ENCODE data around the gene FBN2.

DNA sequence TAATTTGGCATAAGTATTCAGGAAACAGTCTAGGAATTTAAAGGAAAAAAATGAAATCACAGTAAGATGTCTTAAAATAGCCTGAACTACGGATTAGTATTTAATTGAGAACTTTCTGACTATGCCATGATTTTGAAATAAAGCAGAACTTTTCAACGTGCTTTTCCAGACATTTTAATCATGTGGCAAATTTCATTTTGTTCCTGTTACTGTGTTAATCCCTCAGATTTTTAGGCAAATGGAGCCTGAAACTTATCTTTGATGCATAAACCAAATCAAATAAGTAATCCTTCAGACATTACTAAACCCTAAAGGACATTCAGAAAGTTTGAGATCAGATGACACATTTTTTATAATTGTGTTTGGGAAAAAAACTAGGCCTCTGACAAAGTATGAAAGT lies 75.7 kb downstream of the FBN2 start:
- no peak for TF ChIP-seq CTCF (IDR thresholded peaks at IDR 0.05)
- no peak for TF ChIP-seq POLR2A (IDR thresholded peaks at IDR 0.05)
